ENCODE results near the gene ATP1B2. TPM values are rescaled to one million over a fixed set of nuclear protein-coding genes. Genes with fewer than 3 reads are reported as not detected.
"Not testable (repeated sequence)": the region's sequence is repeated elsewhere in the genome, so short reads cannot be mapped to it uniquely, and the experiment has no call there.

The ATP1B2 gene, protein sequence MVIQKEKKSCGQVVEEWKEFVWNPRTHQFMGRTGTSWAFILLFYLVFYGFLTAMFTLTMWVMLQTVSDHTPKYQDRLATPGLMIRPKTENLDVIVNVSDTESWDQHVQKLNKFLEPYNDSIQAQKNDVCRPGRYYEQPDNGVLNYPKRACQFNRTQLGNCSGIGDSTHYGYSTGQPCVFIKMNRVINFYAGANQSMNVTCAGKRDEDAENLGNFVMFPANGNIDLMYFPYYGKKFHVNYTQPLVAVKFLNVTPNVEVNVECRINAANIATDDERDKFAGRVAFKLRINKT
- total RNA-seq (2014; rRNA removed; shearing (Covaris generic)): not detected in 2 replicates

DNA sequence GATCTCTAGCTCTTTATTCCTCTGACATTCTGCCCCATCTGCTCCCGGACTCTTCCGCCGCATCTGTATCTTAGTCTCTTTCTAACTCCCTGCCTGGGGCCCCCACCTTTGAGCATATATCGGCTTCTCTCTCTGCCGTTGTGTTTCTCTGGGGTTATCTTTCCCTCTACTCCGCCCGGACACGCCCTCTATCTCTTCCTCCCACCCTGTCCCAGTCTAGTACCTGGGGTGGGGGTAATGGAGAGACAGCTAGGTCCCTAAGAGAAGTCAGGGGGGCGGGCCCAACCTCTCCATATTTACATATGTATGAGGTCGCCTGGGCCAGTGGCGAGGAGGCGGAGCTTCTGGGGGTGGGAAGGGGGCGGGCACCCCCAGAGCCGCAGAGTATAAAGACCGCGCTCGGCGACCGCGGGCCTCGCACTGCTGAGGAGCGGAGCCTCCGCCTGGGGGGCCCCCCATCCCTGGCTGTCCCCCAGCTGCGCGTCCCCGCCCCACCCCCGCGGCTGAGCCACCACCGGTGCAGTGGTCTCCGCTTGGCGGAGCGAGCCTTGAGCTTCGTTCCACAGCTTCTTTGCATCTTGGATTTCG, at the start of gene ATP1B2:
TSS of gene ATP1B2 (plus strand) at position 418 of the 588 bp plus-strand sequence. CDS start 593 bp downstream, outside the sequence.
- peak; percentile 10 for DNase-seq (ENCODE audit: low spot score)

DNA sequence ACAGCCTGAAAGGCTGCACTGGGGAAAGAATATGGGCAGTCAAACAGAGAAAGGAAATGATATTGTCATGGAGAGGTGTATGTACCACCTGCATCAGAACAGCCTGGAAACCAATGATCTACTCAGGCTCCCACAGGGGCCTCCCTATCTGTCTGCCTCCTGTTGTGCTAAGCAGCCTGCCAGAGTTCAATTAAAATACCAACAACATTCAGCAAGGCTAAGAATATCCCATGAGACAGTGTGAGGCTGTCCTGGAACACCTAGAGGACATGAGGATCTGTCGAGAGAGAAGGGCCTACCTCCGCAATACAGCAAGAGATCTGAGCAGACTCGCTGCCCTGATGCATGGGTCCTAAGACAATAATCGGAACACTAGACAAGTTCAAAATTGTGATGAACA, 44.4 kb upstream of the ATP1B2 start:
- no peak for DNase-seq (ENCODE audit: low spot score)

DNA sequence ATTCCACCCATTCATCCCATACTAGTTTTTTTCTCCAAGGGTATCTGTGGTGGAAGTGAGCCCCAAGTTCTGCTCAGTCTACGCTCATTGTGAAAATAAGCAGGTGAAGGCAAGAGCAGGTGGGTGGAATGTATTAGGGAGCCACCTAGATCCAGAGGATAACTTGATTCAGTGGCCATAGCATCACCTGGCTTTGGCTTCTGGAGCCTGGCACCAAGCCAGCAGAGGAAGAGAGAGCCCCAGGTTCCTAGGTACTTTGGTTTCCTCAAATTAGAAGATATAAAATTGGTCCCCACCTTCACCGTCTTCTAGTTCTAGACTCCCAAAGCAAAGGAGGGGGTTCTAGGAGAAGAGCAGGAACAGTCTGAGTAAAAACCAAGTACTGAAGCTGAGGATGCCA, 40.1 kb upstream of the ATP1B2 start:
- no peak for DNase-seq (ENCODE audit: low spot score)

DNA sequence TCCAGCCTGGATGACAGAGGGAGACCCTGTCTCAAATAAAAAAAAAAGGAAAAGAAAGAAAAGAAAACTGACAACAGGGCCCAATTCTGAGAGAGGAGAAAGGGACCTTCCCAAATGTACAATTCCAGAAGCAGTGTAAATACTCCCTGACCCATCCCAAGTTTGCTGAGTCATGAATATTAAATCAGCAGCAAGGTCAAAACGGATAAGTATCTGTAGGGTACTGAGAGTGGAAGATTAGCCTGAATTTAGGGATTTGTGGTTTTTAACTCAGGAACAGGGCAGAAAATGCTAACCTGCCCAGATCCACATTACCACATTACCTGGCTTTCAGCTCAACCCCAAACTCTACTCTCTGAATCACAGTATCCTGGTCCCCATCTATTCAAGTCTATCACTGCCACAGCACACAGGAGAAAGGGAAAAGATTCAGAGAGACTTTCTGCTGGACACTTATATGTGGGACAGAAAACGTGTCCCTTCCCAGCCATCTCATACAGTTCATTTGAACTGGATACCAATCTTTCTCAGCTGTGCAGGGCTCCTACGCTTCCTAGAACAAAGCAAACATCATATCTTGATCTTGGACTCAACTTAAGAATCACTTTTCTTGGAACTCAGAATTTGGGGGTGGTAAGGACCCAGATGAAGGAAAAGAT, 39.0 kb upstream of the ATP1B2 start:
- DNase-seq (ENCODE audit: low spot score): no peak

DNA sequence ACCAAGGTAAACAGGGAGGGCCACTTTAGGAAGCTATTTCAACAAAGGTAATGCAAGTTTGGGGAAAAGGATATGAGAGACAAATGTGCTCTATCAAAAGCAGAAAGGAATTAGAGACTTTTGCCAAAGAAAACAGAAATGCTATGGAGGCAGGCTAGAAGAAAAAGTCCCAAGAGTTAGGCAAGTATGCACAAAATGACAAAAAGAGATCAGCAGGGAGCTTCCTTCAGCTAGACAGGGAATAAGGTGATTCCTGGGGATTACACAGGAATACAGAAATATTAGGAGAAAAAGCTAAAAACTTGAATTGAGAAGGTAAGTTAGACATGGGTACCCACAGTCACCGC, 38.5 kb upstream of the ATP1B2 start:
- DNase-seq (ENCODE audit: low spot score): no peak

DNA sequence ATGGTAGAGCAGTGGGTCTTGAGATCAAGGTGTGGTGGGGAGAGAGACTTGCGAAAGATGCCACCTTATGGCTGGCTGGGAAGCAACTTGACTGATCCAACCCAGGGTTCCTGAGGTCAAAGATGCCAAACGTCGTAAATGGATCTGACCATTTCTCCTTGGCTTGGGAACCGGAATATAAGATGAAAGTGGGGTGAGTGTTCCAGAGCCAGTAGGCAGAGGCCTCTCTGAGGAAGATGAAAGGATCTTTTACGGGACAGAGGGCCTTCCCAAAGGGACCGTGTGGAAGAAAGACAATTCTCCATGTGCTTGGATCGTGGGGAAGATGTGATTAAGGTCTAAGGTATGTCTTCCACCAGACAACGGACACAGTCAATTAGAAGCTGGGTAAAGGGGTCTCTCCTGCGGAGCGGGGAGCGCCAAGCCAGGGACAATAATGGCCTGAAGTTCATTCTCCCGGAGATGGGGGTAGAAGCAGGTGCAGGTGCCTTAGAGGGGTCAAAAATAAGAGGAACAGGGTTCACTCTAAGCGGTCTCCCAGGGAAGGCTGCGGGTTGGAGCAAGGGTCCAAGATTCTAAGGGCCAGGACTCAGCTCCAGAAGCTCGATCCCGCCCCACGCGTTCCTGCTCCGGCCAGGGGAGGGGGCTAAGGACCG, 36.8 kb upstream of the ATP1B2 start:
- peak; percentile 35 for DNase-seq (ENCODE audit: low spot score)

DNA sequence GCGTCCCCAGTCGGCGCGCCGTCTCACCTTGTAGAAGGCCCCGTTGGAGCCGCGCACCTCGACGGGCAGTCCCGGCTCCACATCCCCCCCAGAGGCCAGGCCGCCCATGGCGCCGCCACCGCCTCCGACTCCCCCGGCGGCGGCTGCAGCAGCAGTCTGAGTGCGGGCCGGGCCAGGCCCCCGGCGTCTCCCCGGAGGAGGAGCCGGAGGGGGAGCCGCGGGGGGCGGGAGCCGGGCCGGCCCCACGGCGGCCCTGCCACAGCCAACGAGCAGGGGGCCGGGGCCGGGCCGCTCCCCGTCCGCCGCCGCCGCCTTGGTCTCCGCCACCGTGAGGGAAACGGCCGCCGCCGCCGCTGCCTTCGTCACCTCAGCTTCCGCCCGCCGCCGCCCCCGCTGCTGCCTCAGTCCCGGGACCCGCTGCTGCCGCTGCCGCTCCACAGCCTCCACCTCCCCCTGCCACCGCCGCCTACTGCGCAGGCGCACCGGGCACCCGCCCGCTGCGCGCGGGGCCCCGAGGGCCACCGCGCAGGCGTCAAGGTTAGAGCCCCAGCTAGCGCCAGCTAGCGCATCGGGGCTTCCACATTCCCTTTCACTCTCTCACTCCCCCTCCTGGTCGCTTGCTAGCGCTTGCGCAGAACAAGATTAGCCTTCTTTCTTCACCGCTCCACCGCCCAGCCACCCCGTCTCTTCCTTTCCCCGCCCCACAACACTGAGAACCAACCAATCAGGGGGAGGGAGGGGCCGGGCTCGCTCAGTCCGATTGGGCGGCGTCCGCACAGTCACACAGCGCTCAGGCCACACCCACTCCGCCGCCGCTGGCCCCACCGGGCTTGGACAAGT, 36.1 kb upstream of the ATP1B2 start, which contains the start of gene FXR2:
TSS of gene FXR2 (minus strand) at position 473 of the 840 bp plus-strand sequence. CDS start at position 108, 365 bp downstream.
- peak; percentile 97 for DNase-seq (ENCODE audit: low spot score)

DNA sequence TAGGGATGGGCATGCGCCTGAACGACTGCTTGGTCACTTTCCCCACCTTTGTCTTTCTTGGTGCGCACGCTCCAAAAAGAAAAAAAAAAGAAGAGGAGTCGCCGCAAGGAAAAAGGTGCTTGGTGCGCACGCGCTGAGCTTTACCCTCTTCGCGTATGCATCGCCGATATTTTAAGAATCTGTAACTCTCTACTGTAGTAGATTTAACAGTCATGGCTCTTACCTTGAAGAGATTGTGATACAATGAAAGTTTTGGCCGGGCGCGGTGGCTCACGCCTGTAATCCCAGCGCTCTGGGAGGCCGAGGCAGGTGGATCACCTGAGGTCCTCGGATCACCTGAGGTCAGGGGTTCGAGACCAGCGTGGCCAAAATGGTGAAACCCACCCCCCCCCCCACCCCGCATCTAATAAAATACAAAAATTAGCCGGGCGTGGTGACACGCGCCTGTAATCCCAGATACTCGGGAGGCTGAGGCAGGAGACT, 35.4 kb upstream of the ATP1B2 start:
- DNase-seq (ENCODE audit: low spot score): no peak

DNA sequence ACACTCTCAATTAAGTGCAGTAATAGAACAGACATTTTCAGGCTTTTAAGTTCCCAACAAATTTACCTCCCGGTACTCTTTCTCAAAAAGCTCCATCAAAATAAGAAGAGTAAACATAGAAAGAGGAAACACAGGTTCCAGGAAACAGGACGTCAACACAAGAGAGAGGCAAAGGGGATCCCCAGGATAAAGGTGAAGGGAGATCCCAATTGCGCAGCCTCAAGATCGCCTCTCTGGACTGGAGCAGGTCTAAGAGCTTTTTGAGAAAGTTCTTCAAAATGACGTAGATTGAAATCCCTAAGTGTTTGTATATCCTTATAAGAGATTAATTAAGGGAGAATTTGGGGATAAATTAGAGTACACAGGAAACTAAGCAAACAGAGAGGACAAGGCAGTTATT, 32.1 kb upstream of the ATP1B2 start:
- no peak for DNase-seq (ENCODE audit: low spot score)

DNA sequence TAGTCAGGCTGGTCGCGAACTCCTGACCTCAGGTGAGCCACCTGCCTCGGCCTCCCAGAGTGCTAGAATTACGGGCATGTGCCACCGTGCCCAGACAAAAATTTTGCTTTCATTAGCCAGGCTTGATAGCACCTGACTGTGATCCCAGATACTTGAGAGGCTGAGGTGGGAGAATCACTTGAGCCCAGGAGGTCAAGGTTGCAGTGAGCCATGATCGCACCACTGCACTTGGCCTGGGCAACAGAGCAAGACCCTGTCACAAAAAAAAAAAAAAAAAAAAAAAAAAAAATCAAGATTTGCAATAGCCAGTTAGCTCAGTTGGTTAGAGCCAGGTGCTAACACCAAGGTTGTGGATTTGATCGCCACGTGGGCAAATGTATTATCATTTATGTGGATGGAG, 29.9 kb upstream of the ATP1B2 start:
- no peak for DNase-seq (ENCODE audit: low spot score)

DNA sequence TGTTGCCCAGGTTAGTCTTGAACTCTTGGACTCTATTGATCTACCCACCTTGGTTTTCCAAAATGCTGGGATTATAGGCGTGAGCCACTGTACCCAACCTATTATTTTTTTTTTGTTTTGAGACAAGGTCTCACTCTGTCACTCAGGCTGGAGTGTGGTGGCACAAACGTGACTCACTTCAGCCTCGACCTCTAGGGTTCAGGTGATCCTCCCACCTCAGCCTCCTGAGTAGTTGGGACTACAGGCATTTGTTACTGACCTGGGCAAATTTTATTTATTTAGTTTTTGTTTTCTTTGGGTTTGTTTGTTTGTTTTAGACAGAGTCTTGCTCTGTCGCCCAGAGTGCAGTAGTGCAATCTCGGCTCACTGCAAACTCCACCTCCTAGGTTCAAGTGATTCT, 27.1 kb upstream of the ATP1B2 start:
- DNase-seq (ENCODE audit: low spot score): no peak

DNA sequence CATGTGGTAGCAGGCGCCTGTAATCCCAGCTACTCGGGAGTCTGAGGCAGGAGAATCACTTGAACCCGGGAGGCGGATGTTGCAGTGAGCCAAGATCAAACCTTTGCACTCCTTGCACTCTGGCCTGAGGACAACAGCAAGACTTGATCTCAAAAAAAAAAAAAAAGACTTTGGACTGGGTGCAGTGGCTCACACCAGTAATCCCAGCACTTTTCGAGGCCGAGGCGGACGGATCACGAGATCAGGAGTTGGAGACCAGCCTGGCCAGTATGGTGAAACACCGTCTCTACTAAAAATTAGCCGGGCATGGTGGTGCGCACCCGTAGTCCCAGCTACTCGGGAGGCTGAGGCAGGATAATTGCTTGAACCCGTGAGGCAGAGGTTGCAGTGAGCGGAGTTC, 25.0 kb upstream of the ATP1B2 start:
- not testable (repeated sequence) for DNase-seq (ENCODE audit: low spot score)

DNA sequence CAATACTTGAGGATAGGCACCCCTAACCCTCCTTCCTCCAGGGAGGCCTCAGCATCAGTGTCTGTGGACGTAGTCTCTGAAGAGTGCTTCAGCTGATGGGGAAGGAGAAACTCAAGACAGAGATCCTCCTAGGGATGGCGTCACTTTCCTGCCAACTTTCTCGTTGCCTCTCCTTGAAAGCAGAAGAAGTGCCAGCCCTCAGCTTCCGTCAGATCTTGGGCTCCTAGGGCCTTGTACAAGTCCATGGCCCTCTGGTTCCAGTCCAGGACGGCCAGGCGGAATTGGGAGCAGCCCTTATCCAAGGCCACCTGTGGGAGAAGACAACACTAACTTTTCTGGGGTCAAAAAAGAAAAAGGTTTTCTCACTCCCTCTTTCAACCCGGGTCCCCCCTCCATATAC, 24.4 kb upstream of the ATP1B2 start:
- no peak for DNase-seq (ENCODE audit: low spot score)

DNA sequence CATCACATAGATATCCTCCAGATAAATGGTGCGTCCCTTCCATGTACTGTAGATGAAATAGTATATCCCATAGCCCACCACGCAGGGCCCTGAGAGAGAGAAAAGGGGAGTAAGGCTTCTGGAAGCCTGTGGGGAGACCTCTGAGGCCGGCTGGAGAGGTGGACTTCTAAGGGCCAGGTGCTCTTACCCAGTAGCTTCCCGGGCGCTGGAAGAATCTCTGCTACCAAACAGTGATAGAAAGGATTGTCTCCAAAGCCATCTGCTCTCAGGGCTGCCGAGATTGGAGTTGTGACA, 23.8 kb upstream of the ATP1B2 start:
- DNase-seq (ENCODE audit: low spot score): no peak

DNA sequence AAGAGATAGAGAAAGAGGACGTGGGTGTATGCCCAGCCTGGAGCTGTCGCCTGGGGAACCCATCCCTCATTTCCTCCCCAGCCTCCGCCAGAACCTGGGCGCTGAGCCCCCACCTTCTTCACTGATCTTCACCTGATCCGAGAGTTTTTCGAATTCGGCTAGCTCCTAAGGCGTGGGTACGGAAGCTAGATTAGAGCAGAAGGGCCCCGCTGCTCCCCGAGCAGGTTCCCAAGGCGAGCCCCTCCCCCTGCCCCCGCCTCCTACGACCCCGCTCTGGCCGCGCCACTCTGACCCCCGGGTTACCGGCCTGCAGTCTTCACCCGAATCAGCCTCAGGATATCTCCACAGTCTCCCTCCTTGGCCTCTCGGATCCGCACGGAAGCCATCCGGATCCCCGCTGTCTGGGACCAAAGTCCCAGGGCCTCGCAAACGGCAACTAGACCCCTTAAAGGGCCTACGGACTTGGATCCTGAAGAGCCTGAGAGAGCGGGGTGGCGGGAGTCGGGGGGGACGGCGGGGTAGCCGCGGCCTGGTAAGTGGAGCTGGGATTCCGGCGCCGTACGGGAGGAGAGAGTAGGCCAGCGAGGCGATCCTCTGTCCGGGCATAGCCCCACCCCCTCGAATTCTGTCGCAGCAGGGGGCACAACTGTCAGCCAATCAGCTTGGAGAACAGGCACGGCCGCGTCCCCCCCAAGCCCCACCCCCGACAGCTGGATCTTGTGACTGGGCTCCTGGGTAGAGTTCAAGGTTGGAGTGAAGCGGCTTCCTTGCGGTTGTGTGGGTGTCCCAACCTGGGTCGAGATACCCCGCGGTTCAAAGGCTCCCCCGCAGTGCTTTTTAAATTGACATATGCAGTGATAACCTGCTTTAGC, 23.2 kb upstream of the ATP1B2 start, which contains the start of gene SAT2:
TSS of gene SAT2 (minus strand) at position 572 of the 872 bp plus-strand sequence. CDS start at position 386, 186 bp downstream.
- DNase-seq (ENCODE audit: low spot score): peak; percentile 55

DNA sequence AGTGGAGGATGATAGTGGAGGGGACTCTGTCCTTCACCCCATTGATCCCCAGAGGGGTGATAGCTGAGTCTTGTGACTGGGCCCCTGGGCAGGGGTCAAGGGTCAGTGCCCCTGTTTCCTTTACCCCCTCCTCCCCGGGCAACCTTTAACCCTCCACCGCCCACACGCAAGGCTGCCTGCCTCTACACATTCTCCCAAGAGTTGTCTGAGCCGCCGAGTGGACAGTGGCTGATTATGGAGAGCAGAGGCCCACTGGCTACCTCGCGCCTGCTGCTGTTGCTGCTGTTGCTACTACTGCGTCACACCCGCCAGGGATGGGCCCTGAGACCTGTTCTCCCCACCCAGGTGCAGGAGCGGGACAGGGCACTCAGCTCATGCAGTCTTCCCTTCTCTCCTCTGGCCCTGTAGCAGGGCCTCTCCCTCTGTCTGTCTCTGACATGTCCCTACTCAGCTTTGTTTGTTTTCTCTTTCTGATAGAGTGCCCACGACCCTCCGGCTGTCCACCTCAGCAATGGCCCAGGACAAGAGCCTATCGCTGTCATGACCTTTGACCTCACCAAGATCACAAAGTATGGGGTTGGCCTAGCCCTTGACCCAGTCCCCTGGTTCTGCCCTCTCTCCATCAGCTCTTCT, 20.7 kb upstream of the ATP1B2 start, which contains the start of gene SHBG:
TSS of gene SHBG (plus strand) at position 197 of the 633 bp plus-strand sequence. CDS start at position 235, 38 bp downstream.
- DNase-seq (ENCODE audit: low spot score): no peak

DNA sequence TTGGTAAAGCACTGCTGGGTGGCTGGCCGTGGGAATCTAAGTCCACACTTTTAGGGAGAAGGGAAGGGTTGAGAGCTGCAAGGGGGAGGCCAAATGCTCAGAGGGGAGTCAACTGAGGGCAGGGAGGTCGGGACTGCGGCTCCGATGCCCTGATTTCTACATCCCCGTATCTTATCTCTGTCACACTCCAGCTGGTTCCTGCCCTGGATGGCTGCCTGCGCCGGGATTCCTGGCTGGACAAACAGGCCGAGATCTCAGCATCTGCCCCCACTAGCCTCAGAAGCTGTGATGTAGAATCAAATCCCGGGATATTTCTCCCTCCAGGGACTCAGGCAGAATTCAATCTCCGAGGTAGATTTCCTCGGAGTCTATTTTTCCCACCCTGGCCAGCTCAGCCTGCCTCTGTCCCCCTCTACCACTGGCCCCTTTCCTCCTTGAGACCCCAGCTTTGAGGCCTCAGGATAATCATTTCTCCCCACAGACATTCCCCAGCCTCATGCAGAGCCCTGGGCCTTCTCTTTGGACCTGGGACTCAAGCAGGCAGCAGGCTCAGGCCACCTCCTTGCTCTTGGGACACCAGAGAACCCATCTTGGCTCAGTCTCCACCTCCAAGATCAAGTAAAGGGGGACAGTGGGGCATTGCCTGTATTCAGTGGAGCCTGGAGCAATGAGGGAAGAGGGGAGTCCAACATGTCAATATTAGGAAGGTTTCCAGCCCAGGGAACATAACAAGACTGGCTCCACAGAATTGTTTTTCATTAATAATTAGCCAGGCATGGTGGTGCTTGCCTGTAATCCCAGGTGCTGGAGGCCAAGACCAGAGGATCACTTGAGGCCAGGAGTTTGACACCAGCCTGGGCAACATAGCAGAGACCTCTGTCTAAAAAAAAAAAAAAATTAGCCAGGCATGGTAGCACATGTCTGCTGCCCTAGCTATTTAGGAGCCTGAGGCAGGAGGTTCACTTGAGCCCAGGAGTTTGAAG, 19.0 kb upstream of the ATP1B2 start:
- no peak for DNase-seq (ENCODE audit: low spot score)

DNA sequence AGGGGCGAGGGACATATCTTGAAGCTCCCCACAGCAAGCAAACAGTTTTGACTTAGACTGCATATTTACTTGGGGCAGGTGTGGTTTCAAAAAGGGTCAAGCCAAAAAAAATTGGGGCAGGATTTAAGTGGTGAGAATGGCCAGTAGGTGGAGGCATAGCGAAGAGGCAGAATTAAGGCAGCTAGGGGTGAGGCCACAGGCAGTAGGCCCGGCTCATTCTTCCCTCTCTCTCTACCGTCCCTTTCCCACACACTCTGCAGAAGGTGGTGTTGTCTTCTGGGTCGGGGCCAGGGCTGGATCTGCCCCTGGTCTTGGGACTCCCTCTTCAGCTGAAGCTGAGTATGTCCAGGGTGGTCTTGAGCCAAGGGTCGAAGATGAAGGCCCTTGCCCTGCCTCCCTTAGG, 18.2 kb upstream of the ATP1B2 start:
- peak; percentile 25 for DNase-seq (ENCODE audit: low spot score)

Measured in HT-29 (cell line).